Esophagus squamous epithelium (tissue), 4 donors: ENCODE data around the gene CSMD2.

Source experiments
- CTCF ChIP-seq, 6 experiments: fragments of 450-650 bp in 4 of 6; fragments of 200-600 bp in 2 of 6; sonication (generic) in 2 of 6; IDR thresholded peaks; one replicate each; pipeline ENCODE4 v1.5.1; 2016 to 2019; ENCODE audit warnings: antibody characterized with exemption in 6 of 6, mild to moderate bottlenecking in 4 of 6, moderate library complexity in 4 of 6
- POLR2A ChIP-seq, 4 donors: fragments of 450-650 bp; IDR thresholded peaks; one replicate each; pipeline ENCODE4 v1.6.1; 2017; ENCODE audit warnings: antibody characterized with exemption in 4 of 4, mild to moderate bottlenecking in 4 of 4, moderate library complexity in 3 of 4

GRCh38 chr1:33962061-33962460 lies 203.0 kb downstream of the CSMD2 start:
- no peak for TF ChIP-seq CTCF (IDR thresholded peaks at IDR 0.05)
- no peak for TF ChIP-seq POLR2A (IDR thresholded peaks at IDR 0.05)
